Measurements from ENCODE around the gene PLIN3.

GRCh38 chr19:4909156-4909896 lies 41.9 kb upstream of the PLIN3 start, which contains the start of gene UHRF1:
- TF ChIP-seq, protein P1, sequence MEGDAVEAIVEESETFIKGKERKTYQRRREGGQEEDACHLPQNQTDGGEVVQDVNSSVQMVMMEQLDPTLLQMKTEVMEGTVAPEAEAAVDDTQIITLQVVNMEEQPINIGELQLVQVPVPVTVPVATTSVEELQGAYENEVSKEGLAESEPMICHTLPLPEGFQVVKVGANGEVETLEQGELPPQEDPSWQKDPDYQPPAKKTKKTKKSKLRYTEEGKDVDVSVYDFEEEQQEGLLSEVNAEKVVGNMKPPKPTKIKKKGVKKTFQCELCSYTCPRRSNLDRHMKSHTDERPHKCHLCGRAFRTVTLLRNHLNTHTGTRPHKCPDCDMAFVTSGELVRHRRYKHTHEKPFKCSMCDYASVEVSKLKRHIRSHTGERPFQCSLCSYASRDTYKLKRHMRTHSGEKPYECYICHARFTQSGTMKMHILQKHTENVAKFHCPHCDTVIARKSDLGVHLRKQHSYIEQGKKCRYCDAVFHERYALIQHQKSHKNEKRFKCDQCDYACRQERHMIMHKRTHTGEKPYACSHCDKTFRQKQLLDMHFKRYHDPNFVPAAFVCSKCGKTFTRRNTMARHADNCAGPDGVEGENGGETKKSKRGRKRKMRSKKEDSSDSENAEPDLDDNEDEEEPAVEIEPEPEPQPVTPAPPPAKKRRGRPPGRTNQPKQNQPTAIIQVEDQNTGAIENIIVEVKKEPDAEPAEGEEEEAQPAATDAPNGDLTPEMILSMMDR (IDR thresholded peaks at IDR 0.05; ENCODE audit: poor library complexity): no peak
- no peak for TF ChIP-seq EZH2 (IDR thresholded peaks at IDR 0.05; ENCODE audit: borderline replicate concordance)

Measured in hepatocyte (in vitro differentiated cells).